Fibroblast of peridontal ligament (primary cell): ENCODE data around the gene GJA4.

ENCODE experiments used
- DNase-seq: peaks from one replicate; pipeline ENCODE4 v3.0.0-alpha.2; 2010; ENCODE audit errors: extremely low read depth

Gene GJA4

DNA sequence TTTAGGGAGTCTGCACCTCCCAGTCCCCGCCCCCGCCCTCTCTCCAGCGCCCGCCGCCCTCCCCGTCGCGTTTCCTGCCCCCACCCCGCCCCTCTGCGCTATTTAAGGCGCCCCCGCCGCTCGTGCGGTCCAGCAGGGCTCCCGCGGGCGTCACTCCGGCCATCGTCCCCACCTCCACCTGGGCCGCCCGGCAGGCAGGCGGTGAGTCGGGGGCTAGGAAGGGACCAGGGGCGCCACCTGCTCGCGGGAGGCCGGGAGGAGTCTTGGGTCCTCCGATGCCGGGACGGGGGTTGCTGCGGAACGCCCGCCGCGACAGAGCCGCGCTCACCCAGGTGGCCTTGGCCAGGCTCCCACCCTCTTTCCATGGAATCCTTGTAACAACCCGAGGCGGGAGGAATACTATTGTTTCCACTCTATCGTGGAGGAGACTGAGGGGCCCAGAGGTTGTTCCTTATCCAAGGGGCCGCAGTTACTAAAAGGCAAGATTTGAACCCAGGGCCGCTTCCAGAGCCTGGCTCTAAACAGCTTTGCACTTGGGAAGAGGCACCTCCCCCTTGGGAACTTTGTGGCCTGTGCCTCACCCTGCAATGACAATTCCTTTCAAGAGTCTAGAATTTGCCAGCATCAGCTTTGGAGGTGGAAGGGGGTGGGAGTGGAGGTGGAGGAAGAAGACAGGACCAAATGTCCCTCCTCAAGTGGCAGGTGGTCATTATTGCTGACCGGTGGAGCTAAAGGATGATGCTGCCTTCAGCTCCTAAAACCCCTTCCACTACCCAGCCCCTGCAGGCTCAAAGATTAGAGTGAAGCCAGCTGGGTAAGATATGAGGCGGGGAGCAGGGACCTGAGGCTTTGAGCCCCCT, at the start of gene GJA4:
Gene GJA4 (plus strand): TSS at position 132 of the 860 bp plus-strand sequence. CDS start 1,215 bp downstream, outside the sequence.
- no peak for DNase-seq

DNA sequence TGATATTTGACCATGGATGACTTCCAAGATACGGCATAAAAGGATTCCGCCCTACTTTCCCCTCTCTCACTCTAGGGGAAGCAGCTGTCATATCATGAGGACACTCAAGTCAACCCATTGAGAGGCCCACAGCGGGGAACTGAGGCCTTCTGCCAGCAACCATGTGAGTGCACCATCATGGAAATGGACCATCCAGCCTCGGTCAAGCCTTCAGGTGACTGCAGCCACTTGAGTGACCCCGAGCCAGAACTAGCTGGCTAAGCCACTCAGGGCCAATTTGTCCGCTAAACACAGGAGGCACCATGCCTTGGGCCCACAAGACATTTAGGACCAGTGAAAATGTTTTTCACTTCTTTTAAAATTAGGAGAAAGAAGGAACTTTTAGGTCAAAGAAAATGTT, 49.0 kb upstream of the GJA4 start:
- DNase-seq, result no peak

DNA sequence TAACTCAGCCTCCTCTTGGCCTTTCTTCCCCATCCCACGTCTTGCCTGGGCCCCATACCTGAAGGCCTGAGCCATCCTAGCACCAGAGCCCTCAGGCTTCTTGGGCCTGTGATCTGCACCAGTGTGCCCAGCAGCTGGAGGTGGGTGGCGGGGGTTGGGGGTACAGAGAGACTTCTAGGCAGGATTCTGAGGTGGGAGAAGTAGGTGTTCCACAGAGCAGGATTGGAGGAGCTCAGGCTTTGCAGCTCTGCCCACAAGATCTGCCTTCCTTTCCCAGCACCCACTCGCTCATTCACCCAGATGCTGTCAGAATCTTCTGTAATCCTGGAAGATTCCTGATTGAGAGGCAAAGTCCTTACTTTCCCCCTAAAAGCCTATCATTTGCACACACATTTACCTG, 47.9 kb upstream of the GJA4 start:
- DNase-seq, result no peak

DNA sequence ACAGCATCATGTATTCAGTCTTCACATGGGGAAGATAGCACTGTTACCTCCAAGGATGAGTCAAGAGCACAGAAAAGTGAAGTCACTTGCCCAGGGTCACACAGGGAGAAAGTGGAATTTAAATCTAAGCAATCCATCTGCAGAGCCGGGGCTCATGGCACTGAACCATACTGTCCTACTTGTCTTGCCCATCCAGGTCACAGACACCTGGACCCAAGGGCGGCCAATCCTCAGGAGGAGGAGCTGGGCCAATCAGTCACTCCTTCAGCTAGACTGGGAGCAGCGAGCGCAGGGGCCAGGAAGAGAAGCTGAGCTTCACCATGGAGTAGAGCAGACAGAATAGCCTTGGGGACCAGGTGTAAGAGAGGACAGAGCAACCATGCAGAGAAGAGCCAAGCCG, 47.1 kb upstream of the GJA4 start:
- no peak for DNase-seq

DNA sequence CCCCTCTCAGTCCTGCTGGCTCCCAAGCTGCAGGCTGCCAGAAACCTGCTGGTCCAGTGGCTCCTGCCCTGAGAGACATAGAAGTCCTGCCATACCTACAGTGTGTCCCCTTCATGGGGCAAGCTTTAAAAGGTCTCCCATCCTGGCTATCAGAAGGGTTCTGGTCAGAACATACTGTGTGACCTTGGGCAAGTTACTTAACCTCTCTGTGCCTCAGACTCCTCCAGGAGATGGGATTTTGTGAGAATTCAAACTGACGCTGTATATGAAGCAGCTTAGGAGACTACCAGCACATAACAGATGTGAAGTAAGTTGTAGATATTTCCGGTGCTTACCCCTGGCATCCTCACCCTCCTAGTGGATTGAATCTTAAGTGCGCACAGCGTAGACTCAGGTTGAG, 46.7 kb upstream of the GJA4 start:
- DNase-seq, result no peak

DNA sequence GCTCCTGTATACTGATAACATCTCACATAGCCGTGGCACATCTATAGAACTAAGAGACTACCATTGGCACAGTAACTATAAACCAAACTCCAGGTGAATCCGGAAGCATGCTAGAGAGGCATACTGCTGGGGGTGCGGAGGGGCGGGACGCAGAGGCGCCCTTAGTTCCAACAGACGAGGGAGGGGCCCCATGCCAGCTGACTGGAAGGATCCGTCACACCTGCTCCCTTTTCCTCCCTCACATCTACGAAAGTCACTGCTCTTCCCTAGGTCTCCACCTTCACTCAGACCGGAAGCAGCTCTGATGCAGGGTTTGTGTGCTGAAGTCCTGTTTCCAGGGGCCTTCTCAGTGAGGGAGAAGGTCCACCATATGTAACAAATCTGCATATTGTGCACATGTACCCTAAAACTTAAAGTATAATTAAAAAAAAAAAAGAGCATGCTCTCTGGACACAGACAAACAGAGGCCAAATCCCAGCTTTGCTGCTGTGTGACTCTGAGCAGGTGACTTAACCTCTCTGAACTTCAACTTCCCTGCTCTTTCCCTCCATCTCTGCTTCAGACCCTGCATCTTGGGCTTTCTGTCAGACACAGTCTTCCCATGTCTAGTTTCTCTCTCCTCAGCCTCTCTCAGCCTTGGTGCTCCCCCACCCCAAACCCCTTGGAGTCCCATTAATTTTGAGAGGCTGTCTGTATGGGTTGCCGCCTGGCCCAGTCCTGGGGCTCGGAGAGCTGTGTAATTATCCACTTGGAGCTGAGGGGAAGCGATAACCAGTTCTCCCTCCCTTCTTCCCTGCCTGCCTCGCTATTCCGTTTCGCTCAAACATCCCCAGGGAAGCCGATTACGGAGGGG, 45.8 kb upstream of the GJA4 start:
- no peak for DNase-seq

DNA sequence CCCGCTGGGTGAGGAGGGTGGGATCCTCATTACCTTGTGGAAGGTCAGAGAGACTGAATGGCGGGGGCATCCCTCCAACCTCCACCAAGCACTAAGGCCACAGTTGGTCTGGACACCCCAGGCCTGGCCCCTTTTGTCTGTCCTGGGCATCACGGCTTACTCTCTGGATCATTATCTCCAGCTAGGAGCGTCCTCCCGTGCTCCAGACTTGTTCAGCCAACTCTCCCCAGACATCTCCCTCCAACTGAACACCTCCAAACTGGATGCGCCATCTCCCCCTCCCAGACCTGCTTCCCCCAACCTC, 45.2 kb upstream of the GJA4 start:
- DNase-seq, result no peak

DNA sequence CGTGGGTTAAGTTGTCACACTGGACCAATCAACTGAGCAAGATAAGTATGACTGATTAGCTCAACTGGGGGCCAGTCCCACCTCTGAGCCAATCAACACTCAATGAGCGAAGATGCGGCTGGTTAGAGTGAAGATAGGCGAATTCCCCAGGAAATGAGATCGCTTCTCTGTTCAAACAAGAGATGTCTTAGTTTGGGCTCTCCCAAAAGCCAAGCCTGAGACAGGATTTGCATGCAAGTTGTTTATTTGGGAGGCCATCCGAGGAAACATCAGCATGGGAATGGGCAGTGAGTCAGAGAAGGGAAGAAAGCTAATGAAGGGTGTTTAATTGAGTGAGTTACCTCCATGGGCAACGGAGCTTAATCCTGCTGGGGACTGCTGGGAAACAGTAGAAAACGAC, 42.8 kb upstream of the GJA4 start:
- DNase-seq, result no peak

DNA sequence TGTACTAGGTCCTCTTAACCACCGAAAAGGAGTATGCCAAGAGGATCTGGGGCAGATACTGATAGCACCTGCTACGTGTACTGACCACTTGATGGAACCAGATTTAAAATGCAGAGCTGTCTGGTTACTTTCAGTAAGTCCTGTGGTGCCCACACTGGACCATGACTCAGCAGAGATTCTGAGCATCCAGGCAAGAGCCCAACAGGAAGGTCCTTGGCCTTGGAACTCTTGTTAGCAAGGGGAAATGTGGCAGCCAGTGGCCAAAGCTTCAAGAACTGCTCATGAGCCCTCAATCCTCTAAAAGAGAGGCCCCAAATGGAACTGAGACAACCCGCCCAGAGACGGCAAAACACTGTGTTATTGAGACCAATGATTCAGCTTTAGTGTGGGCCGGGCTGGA, 42.2 kb upstream of the GJA4 start:
- DNase-seq, result no peak

DNA sequence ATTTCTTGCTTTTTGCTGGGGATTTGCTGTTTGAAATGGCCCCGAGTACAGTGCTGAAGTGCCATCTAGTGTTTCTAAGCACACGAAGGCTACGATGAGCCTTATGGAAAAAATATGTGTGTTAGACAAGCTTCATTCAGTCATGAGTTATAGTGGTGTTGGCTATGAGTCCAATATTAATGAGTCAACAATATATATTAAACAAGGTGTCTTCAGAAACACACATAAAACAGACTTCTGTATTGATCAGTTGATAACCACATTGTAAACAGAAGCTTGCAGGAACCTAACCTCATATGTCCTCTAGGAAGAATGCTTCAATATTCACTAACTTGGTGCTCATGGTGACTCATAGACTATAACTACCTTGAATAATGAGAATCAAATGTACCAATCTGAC, 39.6 kb upstream of the GJA4 start:
- no peak for DNase-seq

DNA sequence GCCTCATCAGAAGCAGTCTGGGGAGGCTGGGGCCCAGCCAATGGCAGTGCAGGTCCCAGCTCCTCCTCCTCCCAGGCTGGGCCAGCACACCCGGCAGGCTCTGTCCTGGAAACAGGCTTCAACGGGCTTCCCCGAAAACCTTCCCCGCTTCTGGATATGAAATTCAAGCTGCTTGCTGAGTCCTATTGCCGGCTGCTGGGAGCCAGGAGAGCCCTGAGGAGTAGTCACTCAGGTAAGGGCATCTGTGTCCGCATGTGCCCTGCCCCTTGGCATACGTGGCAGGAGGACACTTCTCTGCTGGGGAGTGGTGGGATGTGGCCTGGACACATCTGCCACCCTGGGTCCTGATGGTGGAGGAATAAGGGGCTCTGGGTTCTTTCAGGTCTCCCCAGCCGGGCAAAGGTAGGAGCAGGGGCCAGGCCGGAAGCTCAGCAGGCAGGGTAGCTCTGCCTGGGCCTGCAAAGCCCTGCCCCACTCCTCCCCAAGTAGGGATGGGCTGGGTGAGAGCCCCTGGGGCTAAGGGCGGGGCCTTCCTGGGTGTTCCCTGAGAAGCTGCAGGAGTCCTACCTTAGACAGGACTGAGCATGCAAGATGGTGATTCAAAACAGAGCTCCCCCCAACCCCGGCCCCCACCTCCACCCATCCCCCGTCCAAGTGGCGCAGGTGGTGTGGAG, 37.7 kb upstream of the GJA4 start, which contains the start of gene GJB5:
Gene GJB5 (plus strand): TSS at position 84 of the 674 bp plus-strand sequence. CDS start 2,284 bp downstream, outside the sequence.
- DNase-seq, result no peak

DNA sequence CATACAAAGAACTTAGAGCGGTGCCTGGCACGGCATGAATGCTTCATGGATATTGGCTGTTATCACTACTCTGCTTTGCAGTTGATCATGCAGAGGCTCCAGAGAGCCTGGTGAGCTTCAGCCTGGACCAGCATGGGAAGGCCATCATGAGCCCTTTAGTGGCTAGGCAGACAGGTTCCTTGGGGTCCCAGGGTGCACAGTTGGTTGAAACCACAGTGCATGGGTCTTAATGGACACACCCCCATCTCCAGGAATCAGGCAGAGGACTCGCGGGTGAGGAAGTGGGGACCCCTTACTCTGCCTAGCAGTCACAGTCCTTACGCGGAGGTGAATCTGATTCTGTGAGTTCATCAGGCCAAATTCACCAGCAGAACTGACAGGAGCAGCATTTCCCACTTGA, 36.8 kb upstream of the GJA4 start:
- DNase-seq, result no peak

DNA sequence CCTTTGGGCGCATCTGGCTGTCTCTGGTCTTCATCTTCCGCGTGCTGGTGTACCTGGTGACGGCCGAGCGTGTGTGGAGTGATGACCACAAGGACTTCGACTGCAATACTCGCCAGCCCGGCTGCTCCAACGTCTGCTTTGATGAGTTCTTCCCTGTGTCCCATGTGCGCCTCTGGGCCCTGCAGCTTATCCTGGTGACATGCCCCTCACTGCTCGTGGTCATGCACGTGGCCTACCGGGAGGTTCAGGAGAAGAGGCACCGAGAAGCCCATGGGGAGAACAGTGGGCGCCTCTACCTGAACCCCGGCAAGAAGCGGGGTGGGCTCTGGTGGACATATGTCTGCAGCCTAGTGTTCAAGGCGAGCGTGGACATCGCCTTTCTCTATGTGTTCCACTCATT, 35.4 kb upstream of the GJA4 start:
- no peak for DNase-seq

DNA sequence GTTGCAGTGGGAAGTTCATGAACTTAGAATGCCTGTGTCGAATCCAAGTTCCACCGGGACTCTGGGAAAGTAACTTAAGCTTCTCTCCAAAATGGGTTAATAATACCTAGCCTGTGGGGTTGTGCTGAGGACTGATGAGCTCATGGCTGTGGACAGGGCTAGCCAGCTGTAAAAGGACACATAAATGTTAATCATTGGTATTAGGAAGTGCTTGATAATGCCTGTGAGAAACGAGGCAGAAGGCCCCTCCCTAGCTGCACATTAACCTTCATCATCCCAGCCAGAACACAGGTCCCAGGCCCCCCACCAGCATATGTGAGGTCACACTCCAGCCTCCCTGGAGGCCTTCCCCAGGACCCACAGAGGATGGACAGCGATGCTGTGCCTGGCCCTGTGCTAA, 34.0 kb upstream of the GJA4 start:
- DNase-seq, result no peak

DNA sequence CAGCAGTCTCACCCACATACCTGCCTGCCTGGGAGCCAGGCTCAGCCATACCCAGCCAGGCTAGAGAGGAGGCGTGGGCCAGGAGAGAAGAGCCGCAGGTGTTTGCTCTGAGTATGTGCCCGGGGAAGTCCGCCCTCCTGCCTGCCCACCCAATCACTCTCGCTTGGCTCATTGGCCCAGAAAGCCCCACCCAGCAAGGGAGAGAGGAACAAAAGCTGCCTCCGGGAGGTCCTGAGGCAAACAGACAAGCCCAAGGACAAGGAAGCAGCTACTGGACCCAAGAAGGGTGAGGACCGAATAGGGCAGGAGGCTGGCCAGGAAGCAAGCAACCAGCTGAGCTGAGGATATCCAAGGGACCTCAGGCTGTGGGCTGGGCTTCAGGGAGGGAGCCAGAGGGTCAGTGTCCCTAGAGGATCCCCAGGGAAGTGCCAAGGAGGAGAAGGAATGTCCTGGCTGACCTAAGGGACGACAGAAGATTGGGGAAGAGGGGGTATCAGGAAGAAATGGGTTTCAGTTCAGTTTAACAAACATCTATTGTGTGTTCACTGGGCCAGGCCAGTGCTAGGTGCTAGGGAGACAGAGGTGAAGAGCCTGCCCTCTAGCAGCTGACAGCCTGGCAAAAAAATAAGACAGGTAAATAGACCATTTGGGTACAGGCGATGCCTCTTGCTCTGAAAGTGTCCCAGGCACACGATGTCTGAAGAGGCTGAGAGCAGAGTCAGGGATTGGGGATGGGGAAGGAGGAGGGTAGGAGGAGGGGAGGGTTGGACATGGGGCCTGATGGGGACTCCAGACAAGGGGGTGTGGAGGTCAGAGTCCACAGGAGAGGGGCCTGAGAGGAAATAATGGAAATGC, 33.1 kb upstream of the GJA4 start, which contains the start of gene GJB4:
Gene GJB4 (plus strand): TSS at position 238 of the 855 bp plus-strand sequence. CDS start 1,515 bp downstream, outside the sequence.
- no peak for DNase-seq

DNA sequence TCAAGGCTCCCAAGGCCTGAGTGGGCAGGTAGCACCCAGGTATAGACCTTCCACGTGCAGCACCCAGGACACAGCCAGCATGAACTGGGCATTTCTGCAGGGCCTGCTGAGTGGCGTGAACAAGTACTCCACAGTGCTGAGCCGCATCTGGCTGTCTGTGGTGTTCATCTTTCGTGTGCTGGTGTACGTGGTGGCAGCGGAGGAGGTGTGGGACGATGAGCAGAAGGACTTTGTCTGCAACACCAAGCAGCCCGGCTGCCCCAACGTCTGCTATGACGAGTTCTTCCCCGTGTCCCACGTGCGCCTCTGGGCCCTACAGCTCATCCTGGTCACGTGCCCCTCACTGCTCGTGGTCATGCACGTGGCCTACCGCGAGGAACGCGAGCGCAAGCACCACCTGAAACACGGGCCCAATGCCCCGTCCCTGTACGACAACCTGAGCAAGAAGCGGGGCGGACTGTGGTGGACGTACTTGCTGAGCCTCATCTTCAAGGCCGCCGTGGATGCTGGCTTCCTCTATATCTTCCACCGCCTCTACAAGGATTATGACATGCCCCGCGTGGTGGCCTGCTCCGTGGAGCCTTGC, 31.5 kb upstream of the GJA4 start:
- DNase-seq, result no peak

DNA sequence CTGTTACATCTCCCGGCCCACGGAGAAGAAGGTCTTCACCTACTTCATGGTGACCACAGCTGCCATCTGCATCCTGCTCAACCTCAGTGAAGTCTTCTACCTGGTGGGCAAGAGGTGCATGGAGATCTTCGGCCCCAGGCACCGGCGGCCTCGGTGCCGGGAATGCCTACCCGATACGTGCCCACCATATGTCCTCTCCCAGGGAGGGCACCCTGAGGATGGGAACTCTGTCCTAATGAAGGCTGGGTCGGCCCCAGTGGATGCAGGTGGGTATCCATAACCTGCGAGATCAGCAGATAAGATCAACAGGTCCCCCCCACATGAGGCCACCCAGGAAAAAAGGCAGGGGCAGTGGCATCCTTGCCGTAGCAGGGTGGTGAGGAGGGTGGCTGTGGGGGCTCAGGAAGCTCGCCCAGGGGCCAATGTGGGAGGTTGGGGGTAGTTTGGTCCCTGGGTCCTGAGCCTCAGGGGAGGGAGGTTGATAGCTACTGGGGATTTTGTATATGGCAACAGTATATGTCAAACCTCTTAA, 31.0 kb upstream of the GJA4 start:
- no peak for DNase-seq

DNA sequence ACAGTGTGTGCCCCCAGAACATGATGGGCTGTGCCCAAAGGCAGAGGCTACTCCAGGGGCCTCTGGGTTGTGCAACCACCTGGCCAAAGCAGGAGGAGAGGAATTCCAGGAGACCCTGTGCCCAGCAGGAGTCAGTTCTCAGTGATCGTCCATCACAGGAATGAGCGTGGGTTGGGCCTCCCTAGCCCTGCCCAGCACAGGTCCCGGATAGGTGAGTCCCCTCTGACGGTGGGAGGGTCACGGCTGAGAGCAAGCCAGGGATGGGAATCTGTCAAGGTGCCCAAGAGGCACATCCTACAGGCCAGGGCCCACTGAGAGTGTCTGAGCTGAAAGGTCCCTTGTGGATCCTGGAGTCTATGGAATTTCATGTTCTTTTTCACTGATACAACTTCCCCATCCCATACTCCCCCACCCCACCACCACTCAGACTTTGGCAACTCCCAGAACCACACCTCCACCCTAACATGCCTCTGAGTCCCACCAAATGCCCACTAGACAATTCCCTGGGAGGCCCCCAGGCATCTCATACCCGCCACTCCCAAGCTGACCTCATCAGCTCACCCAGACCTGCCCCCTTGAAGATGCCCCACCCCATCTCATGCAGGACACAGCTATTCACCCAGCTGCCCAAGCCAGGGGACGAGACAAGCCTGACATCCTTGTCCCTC, 30.2 kb upstream of the GJA4 start:
- no peak for DNase-seq

DNA sequence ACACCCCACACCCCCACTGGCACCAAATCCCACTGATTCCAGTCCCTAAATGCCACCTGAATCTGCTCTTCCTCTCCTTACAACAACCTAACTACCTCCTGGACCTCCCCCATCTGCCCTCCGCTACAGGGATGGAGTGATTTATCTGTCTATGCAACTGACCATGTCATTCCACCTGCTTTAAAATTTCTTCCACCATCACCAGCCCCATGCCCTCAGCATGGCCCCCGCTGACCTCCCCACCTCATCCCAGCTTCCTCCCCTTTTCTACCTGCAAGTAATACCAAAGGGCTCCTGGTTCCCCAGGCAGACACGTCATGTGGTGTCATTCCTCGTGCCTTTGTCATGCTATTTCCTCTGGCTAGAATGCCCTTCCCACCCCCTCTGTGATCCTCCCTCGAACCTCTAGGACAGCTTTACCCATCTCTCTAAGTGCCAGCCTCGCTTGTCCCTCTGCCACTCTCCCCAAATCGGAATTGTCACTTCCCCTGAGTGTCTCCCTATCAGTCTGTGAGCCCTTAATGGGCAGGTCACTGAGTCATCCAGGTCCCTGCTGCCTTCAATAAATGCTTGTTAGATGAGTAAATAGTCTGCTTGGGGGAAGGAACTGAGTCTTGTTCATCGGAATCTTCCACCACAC, 29.5 kb upstream of the GJA4 start:
- no peak for DNase-seq

DNA sequence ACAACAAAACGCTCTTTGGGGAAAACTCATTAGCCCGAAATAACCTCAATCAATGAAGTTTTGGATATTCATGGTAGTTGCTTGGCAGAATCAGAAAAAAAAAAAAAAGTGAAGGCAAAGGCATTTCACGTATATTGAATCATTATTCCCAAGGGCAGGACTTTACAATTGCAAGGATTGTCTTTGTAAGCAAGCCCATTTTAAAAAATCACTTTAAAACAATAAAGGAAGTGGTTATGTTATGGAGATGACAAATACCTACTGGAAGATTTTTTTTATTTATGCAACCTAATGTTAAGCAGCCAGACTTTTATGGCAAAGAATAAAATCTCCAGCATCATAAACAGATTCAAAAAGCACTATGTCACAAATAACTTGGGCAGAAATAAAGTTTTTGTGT, 23.9 kb upstream of the GJA4 start:
- no peak for DNase-seq
